Measurements from ENCODE around the gene RAI1. TPM values are rescaled to one million over a fixed set of nuclear protein-coding genes. Genes with fewer than 3 reads are reported as not detected.

The RAI1 gene
- total and polyA plus RNA-seq, 2 of the 13 experiments (the other 11 are each of a cell fraction or from before 2014, with no cell fraction given) = 3.4 to 5.2 TPM

- TF ChIP-seq AHDC1 (CRISPR knock-in tag; IDR thresholded peaks at IDR 0.05; ENCODE audit: borderline replicate concordance) = no peak
- TF ChIP-seq KLF12 (CRISPR knock-in tag; IDR thresholded peaks at IDR 0.05; ENCODE audit: borderline replicate concordance) = no peak
- peak; percentile 67 for TF ChIP-seq KDM1A (CRISPR knock-in tag; IDR thresholded peaks at IDR 0.05)
- no peak for TF ChIP-seq MED1 (CRISPR knock-in tag; IDR thresholded peaks at IDR 0.05)
- no peak for TF ChIP-seq NRL (CRISPR knock-in tag; IDR thresholded peaks at IDR 0.05; ENCODE audit: borderline replicate concordance)
- no peak for TF ChIP-seq SMAD1 (CRISPR knock-in tag; IDR thresholded peaks at IDR 0.05; ENCODE audit: borderline replicate concordance, low read depth)
- TF ChIP-seq MLXIP (CRISPR knock-in tag; IDR thresholded peaks at IDR 0.05; ENCODE audit: borderline replicate concordance) = no peak
- no peak for TF ChIP-seq SNAPC5 (CRISPR knock-in tag; IDR thresholded peaks at IDR 0.05; ENCODE audit: borderline replicate concordance)
- TF ChIP-seq ZMYM3 (CRISPR knock-in tag; IDR thresholded peaks at IDR 0.05) = peak; percentile 60
- TF ChIP-seq GFI1 (CRISPR knock-in tag; IDR thresholded peaks at IDR 0.05; ENCODE audit: borderline replicate concordance) = no peak
- TF ChIP-seq SETDB1 (CRISPR knock-in tag; IDR thresholded peaks at IDR 0.05; ENCODE audit: borderline replicate concordance) = no peak
- TF ChIP-seq AKNA (CRISPR knock-in tag; IDR thresholded peaks at IDR 0.05; ENCODE audit: borderline replicate concordance) = no peak
- no peak for TF ChIP-seq ZNF841 (CRISPR knock-in tag; IDR thresholded peaks at IDR 0.05; ENCODE audit: borderline replicate concordance)
- no peak for TF ChIP-seq RXRB (CRISPR knock-in tag; IDR thresholded peaks at IDR 0.05; ENCODE audit: borderline replicate concordance)
- no peak for TF ChIP-seq ZNF24 (IDR thresholded peaks at IDR 0.05)
These were observed 626 bp upstream of the RAI1 start (continued) for GRCh38 chr17:17680477-17681186.

Data from HepG2 (cell line).